Esophagus (tissue), 2 donors: ENCODE measurements around the gene BRD9. TPM values are rescaled to one million over a fixed set of nuclear protein-coding genes. Genes with fewer than 3 reads are reported as not detected.
A peak's percentile ranks its signal among the peaks of the same experiment; 100 is the strongest.

Experiments
- H3K27ac ChIP-seq, 2 donors: one replicate each; pipeline ENCODE4 v1.5.1; 2013; ENCODE audit warnings: low read depth in 2 of 2, mild to moderate bottlenecking in 2 of 2, inconsistent platforms in 1 of 2, low read length in 1 of 2, moderate library complexity in 1 of 2
- H3K27me3 ChIP-seq, 2 donors: one replicate each; pipeline ENCODE4 v1.6.1; 2013; ENCODE audit warnings: low read length in 2 of 2, control low read depth in 1 of 2, mild to moderate bottlenecking in 1 of 2; ENCODE audit not compliant: insufficient read depth in 2 of 2, control insufficient read depth in 1 of 2
- H3K36me3 ChIP-seq, 2 donors: one replicate each; pipeline ENCODE4 v1.6.1; 2013; ENCODE audit warnings: low read length in 1 of 2; ENCODE audit not compliant: control insufficient read depth in 2 of 2, insufficient read depth in 2 of 2
- H3K4me1 ChIP-seq, 2 donors: one replicate each; pipeline ENCODE4 v1.6.1; 2013; ENCODE audit warnings: low read length in 1 of 2; ENCODE audit not compliant: control insufficient read depth in 2 of 2, insufficient read depth in 2 of 2
- H3K4me3 ChIP-seq, 2 donors: one replicate each; pipeline ENCODE4 v1.5.1; 2013; ENCODE audit warnings: low read length in 2 of 2, mild to moderate bottlenecking in 2 of 2, low read depth in 1 of 2, moderate library complexity in 1 of 2
- H3K9me3 ChIP-seq, 2 donors: one replicate each; pipeline ENCODE4 v1.6.1; 2013; ENCODE audit warnings: mild to moderate bottlenecking in 2 of 2, low read depth in 1 of 2, low read length in 1 of 2, moderate library complexity in 1 of 2; ENCODE audit not compliant: control insufficient read depth in 2 of 2, insufficient read depth in 1 of 2
- WGBS, 2 donors: extraction: QIAGEN DNeasy Blood & Tissue Kit; methylation state at CpG; one replicate each; pipeline ENCODE4 v1.1.7; 2013; 5-methylcytosine and 5-hydroxymethylcytosine counted together
- polyA plus RNA-seq, 2 donors: library from polyadenylated mRNA; stranded (reverse); fragments of 200-250 nt; gene quantifications; one replicate each; pipeline ENCODE4 v1.2.3, GENCODE V29; 2013
- donor health status: healthy with polysubstance abuse.
- donor health status: Bipolar disorder and iron deficiency.

BRD9 gene
- polyA plus RNA-seq, 2 donors, result 18.4 to 20.6 TPM

GRCh38 chr5:907366-907910, 14.8 kb upstream of the BRD9 start:
- WGBS, 2 donors, result 97 to 98% methylated on average over 7 of the region's 7 CpGs
- Histone ChIP-seq H3K9me3 (no peaks in the 10 kb centered on the region), H3K27me3 (no peaks in the 10 kb centered on the region), H3K36me3 (no peaks in the 10 kb centered on the region), H3K4me1 (peaks cover 0 to 5% of the 10 kb centered on the region in 2 donors), H3K4me3 (no peak overlapping the region), H3K27ac (no peak overlapping the region)

- Histone ChIP-seq H3K27ac (no peak overlapping the region), H3K27me3 (no peaks in the 10 kb centered on the region), H3K4me1 (no peaks in the 10 kb centered on the region), H3K36me3 (no peaks in the 10 kb centered on the region), H3K4me3 (no peak overlapping the region), H3K9me3 (no peaks in the 10 kb centered on the region)
- 92 to 93% methylated on average over 12 of the region's 12 CpGs for WGBS, 2 donors
These were observed 12.6 kb upstream of the BRD9 start for GRCh38 chr5:905139-905642.

GRCh38 chr5:903756-904096, 11.1 kb upstream of the BRD9 start:
- no peaks in the 10 kb centered on the region for H3K4me1 ChIP-seq
- no peaks in the 10 kb centered on the region for H3K36me3 ChIP-seq
- no peaks in the 10 kb centered on the region for H3K9me3 ChIP-seq
- WGBS, 2 donors, result 96 to 97% methylated on average over 6 of the region's 6 CpGs
- H3K4me3 ChIP-seq, result no peak overlapping the region
- H3K27ac ChIP-seq, result no peak overlapping the region
- no peaks in the 10 kb centered on the region for H3K27me3 ChIP-seq

GRCh38 chr5:902129-902916, 9.7 kb upstream of the BRD9 start:
- Histone ChIP-seq H3K4me1 (no peaks in the 10 kb centered on the region), H3K9me3 (no peaks in the 10 kb centered on the region), H3K27me3 (no peaks in the 10 kb centered on the region), H3K27ac (no peak overlapping the region), H3K4me3 (no peak overlapping the region), H3K36me3 (no peaks in the 10 kb centered on the region)
- 87 to 88% methylated on average over 16 of the region's 16 CpGs for WGBS, 2 donors

GRCh38 chr5:900781-901180, 8.2 kb upstream of the BRD9 start:
- Histone ChIP-seq H3K9me3 (no peaks in the 10 kb centered on the region), H3K27me3 (no peaks in the 10 kb centered on the region), H3K4me3 (no peak overlapping the region), H3K27ac (no peak overlapping the region), H3K4me1 (no peaks in the 10 kb centered on the region), H3K36me3 (no peaks in the 10 kb centered on the region)
- 87 to 90% methylated on average over 4 of the region's 4 CpGs for WGBS, 2 donors

GRCh38 chr5:893711-894110, 1.1 kb upstream of the BRD9 start:
- Histone ChIP-seq H3K9me3 (no peaks in the 10 kb centered on the region), H3K27ac (no peak overlapping the region), H3K27me3 (no peaks in the 10 kb centered on the region), H3K36me3 (peaks cover 0 to 18% of the 10 kb centered on the region in 2 donors), H3K4me1 (peaks cover 3 to 13% of the 10 kb centered on the region in 2 donors), H3K4me3 (peak overlapping the region in 1 of 2 donors; percentile 89)
- WGBS, 2 donors, result 67 to 78% methylated on average over 9 of the region's 9 CpGs

- H3K4me1 ChIP-seq, result peaks cover 3 to 13% of the 10 kb centered on the region in 2 donors
- H3K36me3 ChIP-seq, result peaks cover under 1 to 20% of the 10 kb centered on the region in 2 donors
- H3K27me3 ChIP-seq, result no peaks in the 10 kb centered on the region
- no peaks in the 10 kb centered on the region for H3K9me3 ChIP-seq
- no peak overlapping the region for H3K27ac ChIP-seq
- WGBS, 2 donors, result 1% methylated on average over 30 to 31 of the region's 31 CpGs
- H3K4me3 ChIP-seq, result peak overlapping the region; percentile 71 to 89
These were observed 521 bp upstream of the BRD9 start for GRCh38 chr5:893137-893506.

- Histone ChIP-seq H3K27me3 (no peaks in the 10 kb centered on the region), H3K4me3 (peak overlapping the region; percentile 71 to 89), H3K36me3 (peaks cover 7 to 26% of the 10 kb centered on the region in 2 donors), H3K27ac (peak overlapping the region; percentile 73 to 90), H3K9me3 (no peaks in the 10 kb centered on the region), H3K4me1 (peaks cover 3 to 13% of the 10 kb centered on the region in 2 donors)
- WGBS, 2 donors, result 12 to 18% methylated on average over 25 of the region's 25 CpGs
These were observed 686 bp downstream of the BRD9 start for GRCh38 chr5:891837-892393.

GRCh38 chr5:891117-891836, 1.3 kb downstream of the BRD9 start:
- Histone ChIP-seq H3K4me1 (peaks cover 3 to 13% of the 10 kb centered on the region in 2 donors), H3K36me3 (peaks cover 12 to 32% of the 10 kb centered on the region in 2 donors), H3K9me3 (no peaks in the 10 kb centered on the region), H3K27me3 (no peaks in the 10 kb centered on the region), H3K27ac (peak overlapping the region in 1 of 2 donors; percentile 90), H3K4me3 (peak overlapping the region; percentile 71 to 89)
- 76 to 83% methylated on average over 32 to 34 of the region's 34 CpGs for WGBS, 2 donors
